ENCODE results near the gene TEKT4.
A peak's percentile ranks its signal among the peaks of the same experiment; 100 is the strongest.
"Not testable (repeated sequence)": the region's sequence is repeated elsewhere in the genome, so short reads cannot be mapped to it uniquely, and the experiment has no call there.

Gene TEKT4

DNA sequence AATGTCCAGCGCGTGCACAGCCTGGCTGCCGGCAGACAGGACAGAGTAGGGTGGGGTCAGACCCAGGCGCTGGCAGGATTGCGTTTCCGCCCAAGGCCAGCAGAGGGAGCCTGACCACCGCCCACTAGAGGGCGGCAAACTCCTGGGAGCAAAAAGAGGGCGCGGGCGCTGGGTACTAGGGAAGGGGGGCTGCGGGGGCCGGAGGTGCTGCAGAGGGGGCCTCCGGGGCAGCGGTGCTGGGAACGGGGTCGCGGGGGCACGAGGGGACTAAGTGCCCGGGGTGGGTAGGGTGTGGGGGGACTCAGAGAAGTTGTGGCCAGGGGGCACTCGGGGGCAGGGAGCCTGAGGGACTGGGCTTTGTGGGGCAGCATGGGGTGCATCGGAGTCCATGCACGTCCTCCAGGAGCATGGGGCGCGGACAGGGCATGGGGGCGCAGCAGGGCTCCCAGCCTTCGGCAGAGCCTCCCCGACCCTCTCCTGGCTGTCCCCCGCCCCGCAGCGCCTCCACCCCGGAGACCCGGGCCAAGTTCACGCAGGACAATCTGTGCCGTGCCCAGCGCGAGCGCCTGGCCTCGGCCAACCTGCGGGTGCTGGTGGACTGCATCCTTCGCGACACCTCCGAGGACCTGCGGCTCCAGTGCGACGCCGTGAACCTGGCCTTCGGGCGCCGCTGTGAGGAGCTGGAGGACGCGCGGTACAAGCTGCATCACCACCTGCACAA is 3.2 kb downstream of the TEKT4 start:
- TF ChIP-seq, protein P1, sequence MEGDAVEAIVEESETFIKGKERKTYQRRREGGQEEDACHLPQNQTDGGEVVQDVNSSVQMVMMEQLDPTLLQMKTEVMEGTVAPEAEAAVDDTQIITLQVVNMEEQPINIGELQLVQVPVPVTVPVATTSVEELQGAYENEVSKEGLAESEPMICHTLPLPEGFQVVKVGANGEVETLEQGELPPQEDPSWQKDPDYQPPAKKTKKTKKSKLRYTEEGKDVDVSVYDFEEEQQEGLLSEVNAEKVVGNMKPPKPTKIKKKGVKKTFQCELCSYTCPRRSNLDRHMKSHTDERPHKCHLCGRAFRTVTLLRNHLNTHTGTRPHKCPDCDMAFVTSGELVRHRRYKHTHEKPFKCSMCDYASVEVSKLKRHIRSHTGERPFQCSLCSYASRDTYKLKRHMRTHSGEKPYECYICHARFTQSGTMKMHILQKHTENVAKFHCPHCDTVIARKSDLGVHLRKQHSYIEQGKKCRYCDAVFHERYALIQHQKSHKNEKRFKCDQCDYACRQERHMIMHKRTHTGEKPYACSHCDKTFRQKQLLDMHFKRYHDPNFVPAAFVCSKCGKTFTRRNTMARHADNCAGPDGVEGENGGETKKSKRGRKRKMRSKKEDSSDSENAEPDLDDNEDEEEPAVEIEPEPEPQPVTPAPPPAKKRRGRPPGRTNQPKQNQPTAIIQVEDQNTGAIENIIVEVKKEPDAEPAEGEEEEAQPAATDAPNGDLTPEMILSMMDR (conservative IDR thresholded peaks at IDR 0.05; ENCODE audit: low read length) = peak; percentile 74
- H3K4me3 ChIP-seq (ENCODE audit: low read length) = no peak overlapping the region
- DNase-seq (ENCODE audit: low read depth) = peak; percentile 23

DNA sequence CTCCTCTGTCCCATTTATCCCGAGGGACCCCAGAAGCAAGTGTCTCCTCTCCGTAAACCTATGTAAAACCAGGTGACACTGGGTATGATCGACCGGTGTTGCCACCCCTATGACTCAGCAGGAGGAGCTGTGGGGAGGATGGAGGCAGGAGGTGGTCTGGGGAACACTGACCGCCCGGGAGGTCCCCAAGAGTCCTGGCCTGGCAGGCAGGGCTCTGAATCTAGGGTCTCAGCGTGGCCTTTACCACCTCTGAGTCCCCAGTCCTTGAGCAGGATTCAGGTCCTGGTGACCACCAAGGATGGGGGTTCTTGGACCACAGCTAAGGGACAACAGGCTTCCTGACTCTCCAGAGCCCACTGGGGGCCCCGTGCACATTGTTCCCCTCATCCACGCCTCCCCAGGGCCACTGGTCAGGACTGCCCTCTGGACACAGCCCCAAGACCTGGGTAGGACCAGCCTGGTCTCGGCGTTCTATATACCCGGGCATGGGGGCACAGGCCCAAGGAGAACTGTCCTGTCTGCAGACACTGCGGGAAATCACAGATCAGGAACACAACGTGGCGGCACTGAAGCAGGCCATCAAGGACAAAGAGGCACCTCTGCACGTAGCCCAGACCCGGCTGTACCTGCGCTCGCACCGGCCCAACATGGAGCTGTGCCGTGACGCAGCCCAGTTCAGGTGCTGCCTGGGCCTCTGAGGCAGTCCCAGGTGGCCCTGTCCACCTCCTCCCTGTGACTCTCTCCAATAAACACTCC is 4.0 kb downstream of the TEKT4 start:
- TF ChIP-seq, protein P1 (conservative IDR thresholded peaks at IDR 0.05; ENCODE audit: low read length) = no peak
- no peak overlapping the region for H3K4me3 ChIP-seq (ENCODE audit: low read length)
- no peak for DNase-seq (ENCODE audit: low read depth)

GRCh38 chr2:94875820-94876522 is 4.7 kb downstream of the TEKT4 start:
- TF ChIP-seq, protein P1 (conservative IDR thresholded peaks at IDR 0.05; ENCODE audit: low read length) = no peak
- H3K4me3 ChIP-seq (ENCODE audit: low read length) = no peak overlapping the region
- no peak for DNase-seq (ENCODE audit: low read depth)

DNA sequence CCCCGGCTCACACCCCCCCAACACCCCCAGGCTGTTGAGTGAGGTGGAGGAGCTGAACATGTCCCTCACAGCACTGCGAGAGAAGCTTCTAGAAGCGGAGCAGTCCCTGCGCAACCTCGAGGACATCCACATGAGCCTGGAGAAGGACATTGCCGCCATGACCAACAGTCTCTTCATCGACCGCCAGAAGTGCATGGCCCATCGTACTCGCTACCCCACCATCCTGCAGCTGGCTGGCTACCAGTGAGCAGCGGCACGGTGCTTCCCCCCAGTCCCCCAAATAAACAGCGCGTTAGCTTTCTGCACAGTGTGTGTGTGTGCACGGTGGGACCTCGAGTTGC is 5.3 kb downstream of the TEKT4 start:
- no peak for DNase-seq (ENCODE audit: low read depth)
- TF ChIP-seq, protein P1 (conservative IDR thresholded peaks at IDR 0.05; ENCODE audit: low read length) = no peak
- H3K4me3 ChIP-seq (ENCODE audit: low read length) = no peak overlapping the region

DNA sequence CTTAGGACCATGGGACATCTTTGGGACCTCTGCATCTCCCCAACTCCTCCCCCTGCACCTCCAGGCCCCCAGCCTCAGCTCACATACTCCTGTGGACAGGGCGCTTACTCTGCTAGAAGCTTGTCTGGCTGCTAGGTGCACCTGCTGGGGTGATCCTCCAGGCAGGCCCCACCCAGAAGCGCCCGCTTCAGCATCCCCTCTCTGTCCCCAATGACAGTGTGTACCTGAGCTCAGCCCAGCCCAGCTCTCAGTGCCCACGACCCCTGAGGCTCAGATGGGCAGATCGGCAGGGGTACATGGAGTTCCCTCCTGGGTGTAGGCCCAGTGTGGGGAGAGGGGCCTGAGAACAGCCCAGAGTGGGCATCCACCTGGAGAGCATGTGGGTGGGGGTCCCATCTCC is 5.9 kb downstream of the TEKT4 start:
- DNase-seq (ENCODE audit: low read depth) = no peak
- H3K4me3 ChIP-seq (ENCODE audit: low read length) = no peak overlapping the region
- TF ChIP-seq, protein P1 (conservative IDR thresholded peaks at IDR 0.05; ENCODE audit: low read length) = no peak

DNA sequence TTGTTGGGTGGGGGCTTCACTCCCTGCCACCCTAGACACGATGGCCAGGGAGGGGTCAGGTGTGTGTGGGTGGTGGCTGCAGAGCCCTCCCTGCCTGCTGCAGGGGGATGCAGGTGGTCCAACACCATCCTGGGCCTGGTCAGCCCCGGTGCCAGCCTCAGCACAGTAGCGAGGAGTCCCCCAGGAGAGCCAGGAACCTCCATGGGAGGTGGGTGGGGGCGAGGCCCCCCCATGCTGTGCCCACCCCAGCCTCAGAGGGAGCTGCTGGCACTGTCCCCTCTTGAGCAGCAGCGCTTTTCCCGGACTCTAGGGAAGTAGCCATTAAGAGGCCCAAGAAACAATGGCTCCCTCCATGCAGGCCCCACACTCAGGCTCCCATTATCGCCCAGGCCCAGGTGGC is 7.3 kb downstream of the TEKT4 start:
- DNase-seq (ENCODE audit: low read depth); H3K4me3 ChIP-seq (ENCODE audit: low read length): not testable (repeated sequence)

GRCh38 chr2:94879314-94879981 is 8.2 kb downstream of the TEKT4 start:
- no peak overlapping the region for H3K4me3 ChIP-seq (ENCODE audit: low read length)
- TF ChIP-seq, protein P1 (conservative IDR thresholded peaks at IDR 0.05; ENCODE audit: low read length) = no peak
- DNase-seq (ENCODE audit: low read depth) = no peak
